Measurements from ENCODE around the gene DDIT3.

GRCh38 chr12:57514720-57515407 is 5.5 kb downstream of the DDIT3 start:
- TF ChIP-seq EZH2 (IDR thresholded peaks at IDR 0.05; ENCODE audit: insufficient read depth, poor library complexity, severe bottlenecking) (no peak), EZH2phosphoT487 (IDR thresholded peaks at IDR 0.05; ENCODE audit: insufficient read depth, low read depth) (no peak)

Measured in GM23248 (cell line).